ENCODE data around the gene ZNF184.
A peak's percentile ranks its signal among the peaks of the same experiment; 100 is the strongest.

Gene ZNF184

GRCh38 chr6:27472617-27473400 is at the start of gene ZNF184:
Gene ZNF184, minus strand, starts transcription at chr6:27473105. Its CDS starts 811 bp downstream, at chr6:27472294.
- DNase-seq (ENCODE audit: low spot score) = peak; percentile 97

- DNase-seq (ENCODE audit: low spot score) = peak; percentile 85
These were observed 46.2 kb upstream of the ZNF184 start for GRCh38 chr6:27518881-27519795.

- no peak for DNase-seq (ENCODE audit: low spot score)
These were observed 45.3 kb upstream of the ZNF184 start for GRCh38 chr6:27517928-27518787.

- no peak for DNase-seq (ENCODE audit: low spot score)
These were observed 44.3 kb upstream of the ZNF184 start for GRCh38 chr6:27517238-27517637.

GRCh38 chr6:27514906-27515495 is 42.1 kb upstream of the ZNF184 start:
- no peak for DNase-seq (ENCODE audit: low spot score)

GRCh38 chr6:27512525-27512924 is 39.6 kb upstream of the ZNF184 start:
- no peak for DNase-seq (ENCODE audit: low spot score)

GRCh38 chr6:27507041-27507956 is 34.4 kb upstream of the ZNF184 start:
- no peak for DNase-seq (ENCODE audit: low spot score)

- DNase-seq (ENCODE audit: low spot score) = no peak
These were observed 32.5 kb upstream of the ZNF184 start for GRCh38 chr6:27505209-27506027.

GRCh38 chr6:27503436-27504030 is 30.6 kb upstream of the ZNF184 start:
- peak; percentile 75 for DNase-seq (ENCODE audit: low spot score)

GRCh38 chr6:27502508-27503435 is 29.9 kb upstream of the ZNF184 start:
- DNase-seq (ENCODE audit: low spot score) = no peak

GRCh38 chr6:27501187-27501586 is 28.3 kb upstream of the ZNF184 start:
- no peak for DNase-seq (ENCODE audit: low spot score)

GRCh38 chr6:27500177-27500576 is 27.3 kb upstream of the ZNF184 start:
- DNase-seq (ENCODE audit: low spot score) = no peak

- DNase-seq (ENCODE audit: low spot score) = peak; percentile 77
These were observed 22.7 kb upstream of the ZNF184 start for GRCh38 chr6:27495386-27496135.

- DNase-seq (ENCODE audit: low spot score) = no peak
These were observed 22.1 kb upstream of the ZNF184 start for GRCh38 chr6:27494987-27495385.

- DNase-seq (ENCODE audit: low spot score) = no peak
These were observed 21.2 kb upstream of the ZNF184 start for GRCh38 chr6:27494103-27494502.

- no peak for DNase-seq (ENCODE audit: low spot score)
These were observed 19.8 kb upstream of the ZNF184 start for GRCh38 chr6:27492631-27493190.
